Neural crest cell (in vitro differentiated cells): ENCODE measurements around the gene TACC2. TPM values are rescaled to one million over a fixed set of nuclear protein-coding genes. Genes with fewer than 3 reads are reported as not detected.
A peak's percentile ranks its signal among the peaks of the same experiment; 100 is the strongest.

ENCODE experiments used
- DNase-seq: peaks from one replicate; pipeline ENCODE4 v3.0.0; 2021; ENCODE audit warnings: low read depth, mixed read lengths, low spot score
- H3K27ac Mint-ChIP-seq: one replicate; pipeline ENCODE4 v1.8.0; 2021; ENCODE audit warnings: mild to moderate bottlenecking, mixed read lengths; ENCODE audit not compliant: unreplicated experiment
- H3K27me3 Mint-ChIP-seq: 2 replicates; pipeline ENCODE4 v1.8.0; 2021; ENCODE audit warnings: low read depth, mild to moderate bottlenecking, mixed read lengths
- H3K36me3 Mint-ChIP-seq: 2 replicates; pipeline ENCODE4 v1.8.0; 2021; ENCODE audit warnings: low read depth, mild to moderate bottlenecking, mixed read lengths
- H3K4me1 Mint-ChIP-seq: 2 replicates; pipeline ENCODE4 v1.8.0; 2021; ENCODE audit warnings: mixed read lengths
- H3K4me3 Mint-ChIP-seq: one replicate; pipeline ENCODE4 v1.8.0; 2021; ENCODE audit warnings: mild to moderate bottlenecking, mixed read lengths
- H3K9me3 Mint-ChIP-seq: 2 replicates; pipeline ENCODE4 v1.8.0; 2021; ENCODE audit warnings: mixed read lengths
- total RNA-seq: library from RNA; stranded (reverse); gene quantifications from 2 replicates; pipeline ENCODE4 v1.2.1, GENCODE V29; 2021
- TF ChIP-seq, protein P1 (sequence below): fragments of 200-600 bp; sonication (generic); conservative IDR thresholded peaks from 2 replicates; pipeline ENCODE4 v1.5.0; 2021; ENCODE audit warnings: antibody characterized with exemption, mild to moderate bottlenecking

Gene TACC2
- total RNA-seq, 1 donor from 2014 or later = 48.2 TPM

- H3K9me3 Mint-ChIP-seq = no peaks in the 10 kb centered on the region
- TF ChIP-seq, protein P1, sequence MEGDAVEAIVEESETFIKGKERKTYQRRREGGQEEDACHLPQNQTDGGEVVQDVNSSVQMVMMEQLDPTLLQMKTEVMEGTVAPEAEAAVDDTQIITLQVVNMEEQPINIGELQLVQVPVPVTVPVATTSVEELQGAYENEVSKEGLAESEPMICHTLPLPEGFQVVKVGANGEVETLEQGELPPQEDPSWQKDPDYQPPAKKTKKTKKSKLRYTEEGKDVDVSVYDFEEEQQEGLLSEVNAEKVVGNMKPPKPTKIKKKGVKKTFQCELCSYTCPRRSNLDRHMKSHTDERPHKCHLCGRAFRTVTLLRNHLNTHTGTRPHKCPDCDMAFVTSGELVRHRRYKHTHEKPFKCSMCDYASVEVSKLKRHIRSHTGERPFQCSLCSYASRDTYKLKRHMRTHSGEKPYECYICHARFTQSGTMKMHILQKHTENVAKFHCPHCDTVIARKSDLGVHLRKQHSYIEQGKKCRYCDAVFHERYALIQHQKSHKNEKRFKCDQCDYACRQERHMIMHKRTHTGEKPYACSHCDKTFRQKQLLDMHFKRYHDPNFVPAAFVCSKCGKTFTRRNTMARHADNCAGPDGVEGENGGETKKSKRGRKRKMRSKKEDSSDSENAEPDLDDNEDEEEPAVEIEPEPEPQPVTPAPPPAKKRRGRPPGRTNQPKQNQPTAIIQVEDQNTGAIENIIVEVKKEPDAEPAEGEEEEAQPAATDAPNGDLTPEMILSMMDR = no peak
- H3K36me3 Mint-ChIP-seq = peaks cover 19% of the 10 kb centered on the region
- peaks cover 20% of the 10 kb centered on the region for H3K4me1 Mint-ChIP-seq
- H3K4me3 Mint-ChIP-seq = no peak overlapping the region
- no peak overlapping the region for H3K27ac Mint-ChIP-seq
- no peaks in the 10 kb centered on the region for H3K27me3 Mint-ChIP-seq
- no peak for DNase-seq
Observed at GRCh38 chr10:122243550-122243949, 254.6 kb downstream of the TACC2 start.

DNA sequence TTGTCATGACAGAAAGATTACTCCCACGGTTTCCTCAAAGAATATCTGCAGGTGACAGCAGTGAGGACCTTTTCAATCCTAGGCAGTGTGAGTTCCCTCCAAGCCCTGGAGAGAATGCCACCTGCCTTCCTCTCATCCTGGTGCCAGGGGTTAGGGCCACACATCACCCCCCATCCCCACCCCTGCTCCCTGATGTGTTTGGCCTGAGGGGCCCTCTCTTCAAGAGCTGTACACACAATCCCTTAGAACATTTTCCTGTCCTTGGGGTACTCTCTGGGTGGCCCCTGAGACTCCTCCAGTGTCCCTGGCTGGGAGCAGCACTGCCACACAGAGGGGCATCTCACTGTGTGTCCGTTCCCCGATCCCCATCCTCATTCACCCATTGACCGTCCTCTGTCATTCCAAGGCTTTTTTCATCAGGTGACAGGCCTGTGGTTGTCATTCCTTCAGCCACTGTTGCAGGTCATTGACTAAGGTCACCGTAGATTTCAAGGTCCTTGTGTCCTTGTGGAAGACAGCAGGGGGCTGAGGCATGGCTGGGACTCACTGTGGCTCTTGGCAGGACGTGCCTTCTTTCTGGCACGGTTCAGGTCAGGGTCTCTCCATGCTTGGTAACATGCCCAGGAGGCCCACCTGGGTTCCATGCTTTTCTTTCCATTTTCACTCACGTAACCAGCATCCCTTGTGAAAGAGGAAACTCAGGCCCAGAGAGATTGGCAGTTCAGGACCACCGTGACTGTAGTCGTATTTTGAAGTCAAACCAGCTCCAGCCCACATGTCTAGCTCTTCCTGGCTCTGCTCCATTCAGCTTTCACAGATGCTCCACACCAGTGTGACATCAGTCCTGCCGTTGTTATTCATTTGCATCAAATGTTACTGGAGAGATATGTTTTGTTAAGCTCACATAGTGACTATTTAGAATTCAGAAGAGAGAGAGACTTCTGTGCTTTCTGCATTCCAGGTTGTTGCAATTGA lies 255.3 kb downstream of the TACC2 start:
- Mint-ChIP-seq H3K27me3 (no peaks in the 10 kb centered on the region), H3K9me3 (no peaks in the 10 kb centered on the region), H3K27ac (no peak overlapping the region), H3K4me1 (peaks cover 20% of the 10 kb centered on the region), H3K36me3 (peaks cover 19% of the 10 kb centered on the region), H3K4me3 (no peak overlapping the region)
- TF ChIP-seq, protein P1 = no peak
- DNase-seq = no peak

DNA sequence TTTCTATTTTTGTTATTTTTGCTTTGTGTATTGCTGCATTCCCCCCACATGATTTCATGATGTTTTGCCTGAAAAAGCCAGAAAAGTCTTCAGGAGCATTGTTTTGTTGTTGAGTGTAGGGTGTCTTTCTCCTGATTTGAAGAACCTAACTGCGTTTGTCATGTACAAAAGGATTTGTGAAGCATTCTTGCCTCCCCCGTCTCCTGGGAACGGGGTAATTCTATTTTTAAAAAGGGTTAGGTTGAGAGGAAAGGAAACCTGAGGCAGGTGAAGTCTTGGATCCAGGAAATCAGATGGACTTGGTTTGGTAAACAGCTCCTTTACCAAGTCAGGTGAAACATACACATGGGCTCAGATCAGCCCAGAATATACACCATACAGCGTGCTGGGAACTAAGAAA lies 256.2 kb downstream of the TACC2 start:
- Mint-ChIP-seq H3K27ac (peak overlapping the region; percentile 85), H3K4me3 (no peak overlapping the region), H3K9me3 (no peaks in the 10 kb centered on the region), H3K4me1 (peaks cover 20% of the 10 kb centered on the region), H3K36me3 (peaks cover 19% of the 10 kb centered on the region), H3K27me3 (no peaks in the 10 kb centered on the region)
- no peak for DNase-seq
- TF ChIP-seq, protein P1 = no peak

- H3K4me1 Mint-ChIP-seq = peaks cover 20% of the 10 kb centered on the region
- H3K27me3 Mint-ChIP-seq = no peaks in the 10 kb centered on the region
- H3K9me3 Mint-ChIP-seq = no peaks in the 10 kb centered on the region
- DNase-seq = no peak
- peaks cover 15% of the 10 kb centered on the region for H3K36me3 Mint-ChIP-seq
- TF ChIP-seq, protein P1 = no peak
- H3K4me3 Mint-ChIP-seq = no peak overlapping the region
- H3K27ac Mint-ChIP-seq = peak overlapping the region; percentile 19
Observed at GRCh38 chr10:122245897-122246296, 256.9 kb downstream of the TACC2 start.

GRCh38 chr10:122246830-122247520 lies 258.0 kb downstream of the TACC2 start:
- H3K9me3 Mint-ChIP-seq = no peaks in the 10 kb centered on the region
- H3K36me3 Mint-ChIP-seq = peaks cover 11% of the 10 kb centered on the region
- H3K4me1 Mint-ChIP-seq = peaks cover 20% of the 10 kb centered on the region
- DNase-seq = no peak
- H3K27me3 Mint-ChIP-seq = no peaks in the 10 kb centered on the region
- H3K4me3 Mint-ChIP-seq = no peak overlapping the region
- H3K27ac Mint-ChIP-seq = peak overlapping the region; percentile 78
- TF ChIP-seq, protein P1 = no peak
